ENCODE measurements around the gene COG2.
"Not testable (repeated sequence)": the region's sequence is repeated elsewhere in the genome, so short reads cannot be mapped to it uniquely, and the experiment has no call there.

COG2 gene

DNA sequence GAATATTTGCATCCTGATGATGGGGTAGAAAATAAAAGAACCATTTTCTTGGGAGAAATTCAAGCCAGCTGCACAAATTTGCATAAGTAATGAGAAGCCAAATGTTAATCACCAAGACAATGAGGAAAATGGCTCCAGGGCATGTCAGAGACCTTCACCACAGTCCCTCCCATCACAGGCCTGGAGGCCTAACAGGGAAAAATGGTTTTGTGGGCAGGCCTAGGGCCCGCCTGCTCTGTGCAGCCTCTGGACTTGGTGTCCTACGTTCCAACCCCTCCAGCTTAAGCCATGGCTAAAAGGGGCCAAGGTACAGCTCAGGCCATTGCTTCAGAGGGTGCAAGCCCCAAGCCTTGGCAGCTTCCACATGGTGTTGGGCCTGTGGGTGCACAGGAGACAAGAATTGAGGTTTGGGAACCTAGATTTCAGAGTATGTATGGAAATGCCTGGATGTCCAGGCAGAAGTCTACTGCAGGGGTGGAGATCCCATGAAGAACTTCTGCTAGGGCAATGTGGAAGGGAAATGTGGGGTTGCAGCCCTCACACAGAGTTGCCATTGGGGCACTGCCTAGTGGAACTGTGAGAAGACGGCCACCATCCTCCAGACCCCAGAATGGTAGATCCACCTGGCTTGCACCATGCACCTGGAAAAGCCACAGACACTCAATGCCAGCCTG, 79.7 kb downstream of the COG2 start:
- not testable (repeated sequence) for DNase-seq

DNA sequence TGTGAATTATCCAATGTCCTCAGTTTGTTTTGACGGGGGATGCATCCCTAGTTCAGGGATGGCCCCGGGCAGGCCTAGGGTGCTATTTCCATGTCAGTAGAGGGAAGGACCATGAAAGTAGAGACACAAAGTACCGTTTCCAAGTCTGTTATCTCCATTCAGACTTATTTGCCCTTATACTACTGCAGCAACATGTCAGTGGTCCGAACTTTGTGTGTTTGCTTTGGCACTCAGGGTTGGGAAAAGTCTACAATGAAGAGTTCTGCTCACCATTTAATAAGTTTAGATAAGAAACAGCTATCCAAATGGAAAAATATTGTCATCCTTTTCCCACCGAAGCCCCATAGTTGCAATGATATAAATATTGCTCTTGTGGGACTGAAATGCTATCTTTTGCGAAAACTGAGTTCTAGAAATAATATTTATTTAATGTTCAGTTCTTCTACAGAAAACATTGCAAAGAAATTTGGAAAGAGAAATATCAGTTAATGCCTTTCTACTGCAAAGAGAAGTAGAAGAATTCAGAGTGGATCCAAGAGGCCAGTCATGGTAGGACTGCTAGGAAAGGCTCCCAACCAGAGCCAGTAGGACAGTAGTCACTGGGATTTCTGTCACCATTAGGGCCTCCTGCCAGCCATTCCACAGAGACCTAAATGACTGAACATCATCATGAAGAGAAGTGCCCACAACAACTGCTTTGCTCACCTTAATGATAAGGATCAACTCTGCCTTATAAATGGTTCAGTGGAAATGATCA, 83.2 kb downstream of the COG2 start:
- no peak for DNase-seq

DNA sequence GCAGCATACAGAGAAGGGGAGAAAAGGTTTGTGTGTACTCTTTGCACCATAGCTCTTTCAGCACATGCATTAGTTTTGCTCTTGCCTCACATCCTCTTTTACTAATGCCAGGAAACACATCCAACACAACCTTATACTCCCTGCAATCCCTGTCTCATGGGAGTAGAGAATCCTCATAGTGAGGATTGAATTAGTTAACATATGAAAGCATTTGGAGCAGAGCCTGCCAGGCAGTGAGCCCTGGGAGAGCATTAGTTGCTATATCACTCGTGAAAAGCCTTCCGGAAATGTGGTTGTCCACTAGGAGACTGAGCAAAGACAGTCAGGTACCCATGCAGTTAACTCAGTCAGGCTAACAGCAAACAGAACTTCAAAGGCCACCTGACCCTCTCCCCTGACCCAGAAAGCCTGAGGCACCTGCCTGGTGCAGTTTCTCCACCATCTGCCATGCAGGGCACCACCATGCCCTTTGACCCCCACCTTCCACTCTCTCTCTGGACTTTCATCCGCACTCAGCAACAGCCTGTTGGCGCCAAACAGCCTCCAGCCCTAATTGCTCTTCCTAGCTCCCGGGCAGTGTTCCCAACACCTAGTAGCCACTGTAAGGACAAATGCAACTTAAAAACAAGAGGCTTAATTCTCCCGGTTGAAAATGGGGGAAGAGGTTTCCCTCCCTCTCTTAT, 86.6 kb downstream of the COG2 start:
- DNase-seq: no peak

DNA sequence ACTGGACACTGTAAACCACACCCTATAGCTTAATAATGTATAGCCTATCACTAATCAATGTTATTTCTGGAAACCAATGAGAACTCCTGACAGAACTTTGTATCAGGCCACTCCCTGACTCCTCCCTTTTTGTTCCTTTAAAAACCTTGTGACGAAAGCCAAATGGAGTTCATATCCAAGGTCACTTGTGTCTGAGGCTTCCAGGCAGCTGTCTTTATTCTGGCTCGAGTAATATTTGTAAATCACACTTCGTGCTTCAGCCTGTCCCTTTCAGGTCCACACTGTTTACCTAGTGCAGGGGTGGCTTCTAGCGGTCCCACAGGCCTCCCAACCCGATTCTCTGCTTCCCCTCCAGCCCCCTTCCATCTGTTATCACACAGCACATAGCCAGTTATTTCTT, 88.7 kb downstream of the COG2 start:
- DNase-seq: no peak

DNA sequence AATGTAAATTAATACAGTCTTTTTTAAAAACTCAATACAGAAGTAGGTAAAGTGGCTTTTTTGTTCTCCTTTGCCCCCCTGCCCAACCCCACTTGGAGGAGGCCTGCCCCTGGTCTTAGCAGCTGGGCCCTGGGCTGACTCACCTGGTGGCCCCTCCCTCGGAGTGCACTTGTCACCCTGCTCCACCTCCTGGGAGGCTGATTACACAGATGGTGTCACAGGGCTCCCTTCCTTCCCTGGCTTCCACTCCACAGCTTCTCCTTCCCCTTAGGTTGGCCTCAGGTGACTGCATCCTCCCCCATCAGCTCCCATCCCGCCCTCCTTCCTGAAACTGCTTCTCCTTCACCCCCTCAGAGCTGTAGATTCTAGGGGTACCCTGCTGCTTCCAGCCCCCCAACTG, 93.2 kb downstream of the COG2 start:
- no peak for DNase-seq

DNA sequence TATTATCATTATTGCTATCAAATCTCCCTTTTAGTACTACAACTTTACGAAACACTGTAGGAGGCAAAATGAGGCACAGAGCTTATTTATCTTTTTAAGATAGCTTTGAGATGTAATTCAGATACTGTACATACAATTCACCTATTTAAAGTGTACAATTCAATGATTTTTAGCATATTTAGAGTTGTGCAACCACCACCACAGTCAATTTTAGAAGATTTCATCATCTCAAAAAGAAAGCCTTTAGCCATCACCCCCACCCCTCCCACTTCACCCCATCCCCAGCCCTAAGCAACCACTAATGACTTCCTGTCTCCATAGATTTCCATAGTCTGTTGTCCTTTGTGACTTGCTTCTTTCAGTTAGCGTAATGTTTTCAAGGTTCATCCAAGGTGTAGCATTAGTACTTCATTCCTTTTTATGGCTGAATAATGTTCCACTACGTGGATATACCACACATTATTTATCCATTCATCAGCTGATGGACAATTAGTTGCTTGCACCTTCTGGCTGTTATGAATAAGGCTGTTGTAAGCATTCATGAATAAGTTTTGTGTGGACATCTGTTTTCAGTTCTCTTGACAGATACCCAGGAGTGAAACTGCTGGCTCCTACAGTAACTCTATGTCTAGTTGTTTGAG, 95.5 kb downstream of the COG2 start:
- no peak for DNase-seq

DNA sequence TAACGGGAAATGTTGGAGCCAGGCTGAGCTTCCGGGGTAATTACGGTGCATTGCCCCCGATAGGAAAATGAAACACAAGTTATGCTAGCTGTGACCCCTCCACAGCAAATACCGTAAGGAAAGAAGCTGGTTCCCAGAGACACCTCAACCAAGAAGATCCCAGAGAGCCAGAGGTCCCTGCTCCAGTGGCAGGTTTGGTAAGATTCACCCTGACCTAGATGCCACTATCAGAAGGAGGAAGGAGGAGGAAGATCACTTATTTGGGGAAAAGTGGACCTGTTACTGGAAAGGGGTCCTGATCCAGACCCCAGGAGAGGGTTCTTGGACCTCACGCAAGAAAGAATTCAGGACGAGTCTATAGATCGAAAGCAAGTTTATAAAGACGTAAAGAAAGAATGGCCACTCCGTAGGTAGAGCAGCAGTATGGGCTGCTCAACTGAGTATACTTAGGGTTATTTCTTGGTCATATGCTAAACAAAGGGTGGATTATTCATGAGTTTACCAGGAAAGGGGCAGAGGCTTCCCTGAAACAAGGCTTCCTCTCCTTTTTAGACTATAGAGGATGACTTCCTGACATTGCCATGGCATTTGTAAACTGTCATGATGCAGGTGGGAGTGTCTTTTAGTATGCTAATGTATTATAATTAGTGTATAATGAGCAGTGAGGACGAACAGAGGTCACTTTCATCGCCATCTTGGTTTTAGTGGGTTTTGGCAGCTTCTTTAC, 97.4 kb downstream of the COG2 start:
- no peak for DNase-seq

All from NCI-H526 treated with DMSO at 0.1 percent for 48 hours (cell line).